ENCODE data around the gene CGGBP1. TPM values are rescaled to one million over a fixed set of nuclear protein-coding genes. Genes with fewer than 3 reads are reported as not detected.
"Not testable (repeated sequence)": the region's sequence is repeated elsewhere in the genome, so short reads cannot be mapped to it uniquely, and the experiment has no call there.

The CGGBP1 gene
- total RNA-seq, 2 experiments from 2014 or later = 106 to 111 TPM

DNA sequence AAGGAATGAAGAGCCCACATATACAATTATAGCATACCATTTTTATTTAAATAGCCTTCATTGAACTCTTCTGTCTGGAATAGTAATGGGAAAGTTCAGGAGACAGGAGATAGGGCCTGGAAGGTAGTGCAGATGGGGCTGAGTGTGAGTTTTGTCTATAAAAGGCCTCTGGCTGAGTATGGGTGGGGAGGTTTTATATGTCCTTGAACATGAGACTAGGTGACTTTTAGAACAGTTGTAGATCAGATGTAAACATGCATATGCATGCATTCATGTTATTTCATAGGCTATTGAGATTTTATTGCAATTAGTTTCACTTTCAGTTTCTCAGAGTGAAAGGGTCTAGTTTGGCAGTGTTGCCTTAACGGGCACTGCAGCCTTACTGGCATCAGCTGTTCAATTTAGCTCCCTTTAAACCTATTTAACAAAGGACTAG, 27.1 kb downstream of the CGGBP1 start:
- peaks cover 22% of the 10 kb centered on the region for H3K4me1 Mint-ChIP-seq
- peak overlapping the region; percentile 95 for H3K4me3 Mint-ChIP-seq
- H3K27me3 Mint-ChIP-seq = no peaks in the 10 kb centered on the region
- peak; percentile 93 for ATAC-seq (ENCODE audit: low read depth)
- POLR2A ChIA-PET = interaction anchor here (2.3 to 2.7 kb wide), 2 partner anchors 27 to 119 kb away, joined by 18 to 25 read pairs; partner anchors contain the start of genes C3orf38, CGGBP1 and ZNF654
- H3K36me3 Mint-ChIP-seq = peaks cover 1% of the 10 kb centered on the region
- no peak for DNase-seq
- no peaks in the 10 kb centered on the region for H3K9me3 Mint-ChIP-seq
- H3K27ac Mint-ChIP-seq = peak overlapping the region; percentile 96

DNA sequence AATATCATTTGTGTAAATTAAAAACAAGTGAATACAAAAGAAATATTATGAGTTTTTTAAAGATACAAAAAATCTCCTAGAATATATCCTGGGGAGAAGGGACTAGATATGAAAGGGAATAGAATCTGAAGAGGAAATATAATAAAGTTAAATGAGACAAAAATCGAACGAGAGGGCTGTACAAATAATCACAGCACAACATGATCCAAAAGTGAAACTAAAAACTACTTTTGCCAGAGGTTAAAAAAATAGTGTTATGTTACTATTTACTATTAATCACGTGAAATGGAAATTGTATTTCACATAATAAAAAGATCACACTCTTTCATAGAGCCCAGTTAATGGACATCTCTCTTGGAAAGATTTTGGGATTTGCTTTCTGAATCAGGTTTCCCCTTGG, 28.6 kb downstream of the CGGBP1 start:
- no peak for DNase-seq
- POLR2A ChIA-PET = interaction anchor here (0.9 to 2.7 kb wide), 2 partner anchors 29 to 119 kb away, joined by 3 to 25 read pairs; partner anchors contain the start of genes C3orf38, CGGBP1 and ZNF654
- ATAC-seq (ENCODE audit: low read depth) = no peak
- Mint-ChIP-seq H3K4me1 (peaks cover 22% of the 10 kb centered on the region), H3K9me3 (peaks cover 3% of the 10 kb centered on the region), H3K27me3 (no peaks in the 10 kb centered on the region), H3K4me3 (peak overlapping the region; percentile 33), H3K36me3 (peaks cover 1% of the 10 kb centered on the region), H3K27ac (no peak overlapping the region)

DNA sequence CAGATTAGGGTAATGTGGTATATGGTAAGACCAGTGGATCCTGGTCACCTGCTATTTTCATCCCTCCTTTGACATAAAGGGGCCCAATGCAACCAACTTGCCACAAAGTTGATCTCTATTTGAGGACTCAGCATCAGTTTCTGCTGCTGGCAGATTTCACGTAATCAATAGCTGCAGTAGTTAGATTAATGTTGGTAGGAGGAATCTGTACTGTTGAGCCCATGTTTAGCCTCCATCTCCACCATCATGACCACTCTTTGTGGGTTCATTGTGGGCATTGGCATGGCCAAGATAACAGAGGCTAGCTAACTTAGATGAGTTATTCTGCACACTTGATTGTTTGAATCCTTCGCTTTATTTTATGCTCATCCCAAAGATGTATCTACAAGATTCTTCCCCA, 29.9 kb downstream of the CGGBP1 start:
- no peak for ATAC-seq (ENCODE audit: low read depth)
- no peak overlapping the region for H3K4me3 Mint-ChIP-seq
- POLR2A ChIA-PET = no interaction called here
- peaks cover 1% of the 10 kb centered on the region for H3K36me3 Mint-ChIP-seq
- peaks cover 18% of the 10 kb centered on the region for H3K4me1 Mint-ChIP-seq
- DNase-seq = no peak
- no peaks in the 10 kb centered on the region for H3K27me3 Mint-ChIP-seq
- no peak overlapping the region for H3K27ac Mint-ChIP-seq
- H3K9me3 Mint-ChIP-seq = peaks cover 3% of the 10 kb centered on the region

DNA sequence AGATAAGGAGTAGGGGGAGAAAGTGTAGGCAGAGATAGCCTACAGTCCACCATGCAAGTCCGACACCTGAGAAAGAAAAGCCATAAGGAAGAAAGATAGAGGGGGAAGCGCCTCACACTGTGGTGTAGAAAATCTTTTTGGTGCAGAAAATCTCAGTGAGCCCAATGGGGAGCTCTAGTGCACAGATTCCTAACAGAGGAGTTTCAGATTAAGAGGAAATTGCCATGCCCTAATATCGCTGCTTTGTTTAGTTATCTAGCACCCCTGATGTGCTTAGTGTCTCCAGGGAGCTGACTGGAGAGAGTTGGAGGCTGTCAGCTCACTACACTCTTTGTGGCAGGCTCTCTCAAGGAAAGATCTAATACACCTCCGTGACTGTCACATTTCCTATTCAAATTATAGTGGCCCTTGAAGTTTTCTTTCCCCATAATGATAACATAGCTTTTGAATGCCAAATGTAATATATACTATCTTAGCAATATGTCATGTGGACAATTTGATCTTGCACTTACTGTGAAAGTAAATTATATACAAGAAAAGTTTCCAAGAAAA, 33.7 kb downstream of the CGGBP1 start:
- no peak for ATAC-seq (ENCODE audit: low read depth)
- H3K36me3 Mint-ChIP-seq = peaks cover 4% of the 10 kb centered on the region
- H3K4me3 Mint-ChIP-seq = no peak overlapping the region
- peaks cover 9% of the 10 kb centered on the region for H3K9me3 Mint-ChIP-seq
- POLR2A ChIA-PET = no interaction called here
- no peaks in the 10 kb centered on the region for H3K27me3 Mint-ChIP-seq
- peaks cover 8% of the 10 kb centered on the region for H3K4me1 Mint-ChIP-seq
- H3K27ac Mint-ChIP-seq = no peak overlapping the region
- no peak for DNase-seq

DNA sequence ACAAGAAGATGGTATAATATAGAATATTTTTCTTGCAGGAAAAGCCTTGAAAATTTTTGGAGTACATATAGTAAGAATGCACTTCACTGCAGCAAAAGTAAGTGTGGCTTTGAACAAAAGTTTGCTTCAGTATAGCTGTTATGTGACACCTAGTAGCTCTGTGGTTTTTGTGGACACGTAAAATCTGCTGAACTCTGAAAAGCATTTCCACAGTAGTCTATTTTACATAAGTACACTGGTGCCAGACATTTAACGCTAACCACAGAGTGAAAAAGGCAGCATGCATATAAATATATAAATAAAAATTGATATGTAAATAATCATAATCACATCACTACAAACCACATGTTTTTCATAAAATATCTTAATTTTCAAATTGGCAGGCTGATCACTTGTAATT, 39.8 kb downstream of the CGGBP1 start:
- DNase-seq (no peak), ATAC-seq (ENCODE audit: low read depth) (peak; percentile 95)
- peaks cover 7% of the 10 kb centered on the region for H3K9me3 Mint-ChIP-seq
- no peak overlapping the region for H3K27ac Mint-ChIP-seq
- H3K36me3 Mint-ChIP-seq = peaks cover 4% of the 10 kb centered on the region
- H3K27me3 Mint-ChIP-seq = no peaks in the 10 kb centered on the region
- peaks cover 14% of the 10 kb centered on the region for H3K4me1 Mint-ChIP-seq
- peak overlapping the region; percentile 21 for H3K4me3 Mint-ChIP-seq
- POLR2A ChIA-PET = interaction anchor here (1.1 kb wide), 1 partner anchor 131 kb away, joined by 3 read pairs; no protein-coding TSS in a partner anchor

DNA sequence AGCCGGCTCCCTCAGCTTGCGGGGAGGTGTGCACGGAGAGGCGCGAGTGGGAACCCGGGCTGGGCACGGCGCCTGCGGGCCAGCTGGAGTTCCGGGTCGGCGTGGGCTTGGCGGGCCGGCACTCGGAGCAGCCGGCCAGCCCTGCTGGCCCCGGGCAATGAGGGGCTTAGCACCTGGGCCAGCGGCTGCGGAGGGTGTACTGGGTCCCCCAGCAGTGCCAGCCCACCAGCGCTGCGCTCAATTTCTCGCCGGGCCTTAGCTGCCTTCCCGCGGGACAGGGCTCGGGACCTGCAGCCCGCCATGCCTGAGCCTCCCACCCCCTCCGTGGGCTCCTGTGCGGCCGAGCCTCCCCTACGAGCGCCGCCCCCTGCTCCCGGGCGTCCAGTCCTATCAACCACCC, 43.1 kb downstream of the CGGBP1 start:
- H3K27ac Mint-ChIP-seq; H3K4me3 Mint-ChIP-seq; H3K4me1 Mint-ChIP-seq; POLR2A ChIA-PET; H3K27me3 Mint-ChIP-seq; H3K36me3 Mint-ChIP-seq; H3K9me3 Mint-ChIP-seq; DNase-seq; ATAC-seq (ENCODE audit: low read depth): not testable (repeated sequence)

DNA sequence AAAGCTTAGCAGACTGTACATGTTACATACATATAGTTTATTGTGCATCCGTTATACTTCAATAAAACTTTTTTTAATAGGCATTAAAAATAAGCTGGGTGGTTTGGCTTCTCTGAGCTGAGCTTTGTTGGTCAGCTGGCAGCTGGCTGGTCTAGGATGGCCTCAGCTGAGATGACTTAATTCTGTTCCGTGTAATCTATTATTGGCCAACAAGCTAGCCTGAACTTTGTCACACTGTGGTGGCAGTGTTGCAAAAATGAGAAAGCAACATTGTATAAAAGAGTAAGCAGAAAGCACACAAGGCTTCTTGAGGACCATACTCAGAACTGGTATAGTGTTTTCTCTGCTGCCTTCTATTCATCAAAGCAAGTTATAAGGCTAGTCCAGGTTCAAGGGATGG, 45.2 kb downstream of the CGGBP1 start:
- ATAC-seq (ENCODE audit: low read depth) (no peak), DNase-seq (no peak)
- Mint-ChIP-seq H3K9me3 (peaks cover 2% of the 10 kb centered on the region), H3K4me1 (peaks cover 5% of the 10 kb centered on the region), H3K27me3 (peaks cover 8% of the 10 kb centered on the region), H3K27ac (no peak overlapping the region), H3K36me3 (no peaks in the 10 kb centered on the region), H3K4me3 (no peak overlapping the region)
- POLR2A ChIA-PET = no interaction called here

GRCh38 chr3:88010810-88011209, 48.0 kb downstream of the CGGBP1 start:
- H3K4me3 Mint-ChIP-seq = no peak overlapping the region
- POLR2A ChIA-PET = no interaction called here

GRCh38 chr3:88009066-88009465, 49.7 kb downstream of the CGGBP1 start:
- no peaks in the 10 kb centered on the region for H3K36me3 Mint-ChIP-seq
- DNase-seq = no peak
- POLR2A ChIA-PET = no interaction called here
- no peak for ATAC-seq (ENCODE audit: low read depth)
- H3K27ac Mint-ChIP-seq = no peak overlapping the region
- no peak overlapping the region for H3K4me3 Mint-ChIP-seq
- H3K9me3 Mint-ChIP-seq = no peaks in the 10 kb centered on the region
- H3K4me1 Mint-ChIP-seq = peaks cover 4% of the 10 kb centered on the region
- peaks cover 12% of the 10 kb centered on the region for H3K27me3 Mint-ChIP-seq

More at GRCh38 chr3:88010810-88011209, 48.0 kb downstream of the CGGBP1 start:
- DNase-seq (no peak), ATAC-seq (ENCODE audit: low read depth) (no peak)
- no peaks in the 10 kb centered on the region for H3K4me1 Mint-ChIP-seq
- H3K27me3 Mint-ChIP-seq = peaks cover 9% of the 10 kb centered on the region
- H3K27ac Mint-ChIP-seq = no peak overlapping the region
- H3K36me3 Mint-ChIP-seq = no peaks in the 10 kb centered on the region
- H3K9me3 Mint-ChIP-seq = no peaks in the 10 kb centered on the region

DNA sequence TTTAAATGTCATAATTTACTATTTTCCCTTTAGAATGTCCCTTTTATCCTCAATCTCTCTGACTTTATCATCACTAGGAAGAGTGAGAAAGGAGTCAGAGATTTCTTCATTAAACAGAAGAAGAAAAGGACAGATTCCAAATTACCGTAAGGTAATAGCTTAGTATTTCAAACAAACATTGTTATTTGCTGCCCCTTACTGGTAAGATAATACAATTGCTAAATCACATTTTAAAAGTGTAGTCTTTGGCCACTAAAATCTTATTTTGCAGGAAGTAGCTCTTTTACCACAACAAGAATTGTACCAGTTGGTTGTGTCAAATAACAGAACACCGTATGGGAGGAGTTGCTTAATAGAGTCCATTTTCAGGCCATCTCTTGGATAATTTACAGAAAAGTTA, 53.7 kb downstream of the CGGBP1 start:
- H3K36me3 Mint-ChIP-seq = no peaks in the 10 kb centered on the region

GRCh38 chr3:88003115-88003755, 55.6 kb downstream of the CGGBP1 start:
- Mint-ChIP-seq H3K27ac (no peak overlapping the region), H3K4me3 (no peak overlapping the region), H3K36me3 (no peaks in the 10 kb centered on the region), H3K9me3 (no peaks in the 10 kb centered on the region), H3K4me1 (peaks cover 11% of the 10 kb centered on the region), H3K27me3 (peaks cover 17% of the 10 kb centered on the region)
- DNase-seq (no peak), ATAC-seq (ENCODE audit: low read depth) (no peak)
- POLR2A ChIA-PET = no interaction called here

More for the DNA sequence above, 53.7 kb downstream of the CGGBP1 start:
- no peak overlapping the region for H3K27ac Mint-ChIP-seq
- POLR2A ChIA-PET = interaction anchor here (1.0 to 1.3 kb wide), 2 partner anchors 54 to 144 kb away, joined by 5 to 8 read pairs; partner anchors contain the start of genes C3orf38, CGGBP1 and ZNF654
- H3K4me3 Mint-ChIP-seq = no peak overlapping the region
- H3K27me3 Mint-ChIP-seq = peaks cover 19% of the 10 kb centered on the region
- DNase-seq (no peak), ATAC-seq (ENCODE audit: low read depth) (peak; percentile 61)
- H3K4me1 Mint-ChIP-seq = peaks cover 11% of the 10 kb centered on the region
- H3K9me3 Mint-ChIP-seq = no peaks in the 10 kb centered on the region

GRCh38 chr3:88002448-88002847, 56.4 kb downstream of the CGGBP1 start:
- no peaks in the 10 kb centered on the region for H3K36me3 Mint-ChIP-seq
- H3K27ac Mint-ChIP-seq = no peak overlapping the region
- peaks cover 16% of the 10 kb centered on the region for H3K4me1 Mint-ChIP-seq
- no peak for ATAC-seq (ENCODE audit: low read depth)
- peaks cover 17% of the 10 kb centered on the region for H3K27me3 Mint-ChIP-seq
- H3K4me3 Mint-ChIP-seq = no peak overlapping the region
- no peaks in the 10 kb centered on the region for H3K9me3 Mint-ChIP-seq
- DNase-seq = no peak
- POLR2A ChIA-PET = no interaction called here
